ENCODE measurements around the gene DHRS1. TPM values are rescaled to one million over a fixed set of nuclear protein-coding genes. Genes with fewer than 3 reads are reported as not detected.

Gene DHRS1
- total and polyA plus RNA-seq, 2 of the 4 experiments (the other 2 are of a cell fraction), result 15.8 to 38.6 TPM

DNA sequence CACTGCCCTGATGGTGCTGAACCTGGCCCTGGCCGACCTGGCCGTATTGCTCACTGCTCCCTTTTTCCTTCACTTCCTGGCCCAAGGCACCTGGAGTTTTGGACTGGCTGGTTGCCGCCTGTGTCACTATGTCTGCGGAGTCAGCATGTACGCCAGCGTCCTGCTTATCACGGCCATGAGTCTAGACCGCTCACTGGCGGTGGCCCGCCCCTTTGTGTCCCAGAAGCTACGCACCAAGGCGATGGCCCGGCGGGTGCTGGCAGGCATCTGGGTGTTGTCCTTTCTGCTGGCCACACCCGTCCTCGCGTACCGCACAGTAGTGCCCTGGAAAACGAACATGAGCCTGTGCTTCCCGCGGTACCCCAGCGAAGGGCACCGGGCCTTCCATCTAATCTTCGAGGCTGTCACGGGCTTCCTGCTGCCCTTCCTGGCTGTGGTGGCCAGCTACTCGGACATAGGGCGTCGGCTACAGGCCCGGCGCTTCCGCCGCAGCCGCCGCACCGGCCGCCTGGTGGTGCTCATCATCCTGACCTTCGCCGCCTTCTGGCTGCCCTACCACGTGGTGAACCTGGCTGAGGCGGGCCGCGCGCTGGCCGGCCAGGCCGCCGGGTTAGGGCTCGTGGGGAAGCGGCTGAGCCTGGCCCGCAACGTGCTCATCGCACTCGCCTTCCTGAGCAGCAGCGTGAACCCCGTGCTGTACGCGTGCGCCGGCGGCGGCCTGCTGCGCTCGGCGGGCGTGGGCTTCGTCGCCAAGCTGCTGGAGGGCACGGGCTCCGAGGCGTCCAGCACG, 16.4 kb upstream of the DHRS1 start:
- no peak overlapping the region for H2BK20ac ChIP-seq (ENCODE audit: low read depth, low read length)
- no peak overlapping the region for H3K4me3 ChIP-seq (ENCODE audit: insufficient read depth, low read depth, low read length)
- ChIA-PET CTCF (interaction anchor here (0.6 kb wide), 1 partner anchor 69 kb away, joined by 4 read pairs; no protein-coding TSS in a partner anchor), POLR2A (ENCODE audit: unreplicated experiment) (no interaction called here)
- H2BK15ac ChIP-seq (ENCODE audit: low read depth, low read length), result no peak overlapping the region
- TF ChIP-seq POLR2A (IDR thresholded peaks at IDR 0.05; ENCODE audit: low read depth, low read length), result no peak
- no peak for TF ChIP-seq MAZ (IDR thresholded peaks at IDR 0.05; ENCODE audit: borderline replicate concordance, low read depth, low read length)
- TF ChIP-seq FOS (IDR thresholded peaks at IDR 0.05; ENCODE audit: low read depth, low read length), result no peak
- no peak for TF ChIP-seq NFE2L2 (IDR thresholded peaks at IDR 0.05; ENCODE audit: low read depth, low read length)
- no peak for TF ChIP-seq MXI1 (IDR thresholded peaks at IDR 0.05; ENCODE audit: borderline replicate concordance, low read depth, low read length)
- TF ChIP-seq, protein P1, sequence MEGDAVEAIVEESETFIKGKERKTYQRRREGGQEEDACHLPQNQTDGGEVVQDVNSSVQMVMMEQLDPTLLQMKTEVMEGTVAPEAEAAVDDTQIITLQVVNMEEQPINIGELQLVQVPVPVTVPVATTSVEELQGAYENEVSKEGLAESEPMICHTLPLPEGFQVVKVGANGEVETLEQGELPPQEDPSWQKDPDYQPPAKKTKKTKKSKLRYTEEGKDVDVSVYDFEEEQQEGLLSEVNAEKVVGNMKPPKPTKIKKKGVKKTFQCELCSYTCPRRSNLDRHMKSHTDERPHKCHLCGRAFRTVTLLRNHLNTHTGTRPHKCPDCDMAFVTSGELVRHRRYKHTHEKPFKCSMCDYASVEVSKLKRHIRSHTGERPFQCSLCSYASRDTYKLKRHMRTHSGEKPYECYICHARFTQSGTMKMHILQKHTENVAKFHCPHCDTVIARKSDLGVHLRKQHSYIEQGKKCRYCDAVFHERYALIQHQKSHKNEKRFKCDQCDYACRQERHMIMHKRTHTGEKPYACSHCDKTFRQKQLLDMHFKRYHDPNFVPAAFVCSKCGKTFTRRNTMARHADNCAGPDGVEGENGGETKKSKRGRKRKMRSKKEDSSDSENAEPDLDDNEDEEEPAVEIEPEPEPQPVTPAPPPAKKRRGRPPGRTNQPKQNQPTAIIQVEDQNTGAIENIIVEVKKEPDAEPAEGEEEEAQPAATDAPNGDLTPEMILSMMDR (conservative IDR thresholded peaks at IDR 0.05; ENCODE audit: low read depth, low read length), result peak; percentile 9; the same call in 1 of the 2 replicates
- dilution Hi-C loops (cut with HindIII; ENCODE audit: low sequenced_read_pairs, unreplicated experiment) (no loop called here), intact Hi-C loops (cut with micrococcal nuclease) (no loop called here), in situ Hi-C loops (cut with MboI; ENCODE audit: low sequenced_read_pairs) (no loop called here)
- H2BK120ac ChIP-seq (ENCODE audit: low read depth, low read length), result no peak overlapping the region
- no peak overlapping the region for H3K18ac ChIP-seq (ENCODE audit: low read depth, low read length)
- no peak overlapping the region for H3K14ac ChIP-seq (replicated peaks; ENCODE audit: low read depth, low read length)
- peaks cover 2% of the 10 kb centered on the region; the same call in 1 of the 2 replicates for H3K4me1 ChIP-seq (ENCODE audit: control insufficient read depth, insufficient read depth, low read length)
- no peak overlapping the region for H3K9ac ChIP-seq (ENCODE audit: low read depth, low read length)
- peaks cover 37% of the 10 kb centered on the region for H3K27me3 ChIP-seq (ENCODE audit: control insufficient read depth, insufficient read depth, low read length)
- no peak overlapping the region for H4K8ac ChIP-seq (ENCODE audit: low read depth in 2 of 2, low read length in 2 of 2)
- H3K27ac ChIP-seq (ENCODE audit: insufficient read depth, low read length), result no peak overlapping the region
- H4K5ac ChIP-seq (ENCODE audit: low read depth, low read length), result no peak overlapping the region
- H3K23ac ChIP-seq (ENCODE audit: low read depth, low read length), result no peak overlapping the region
- no peak overlapping the region for H2AK5ac ChIP-seq (ENCODE audit: low read depth, low read length)
- no peak overlapping the region for H2AK9ac ChIP-seq (replicated peaks; ENCODE audit: low read depth, low read length, poor library complexity)
- no peak overlapping the region for H3K4ac ChIP-seq (ENCODE audit: low read depth, low read length)
- no peak overlapping the region for H3K56ac ChIP-seq (ENCODE audit: extremely low read depth, insufficient read depth, low read length)
- H3K36me3 ChIP-seq (ENCODE audit: control insufficient read depth, insufficient read depth, low read length), result no peaks in the 10 kb centered on the region
- H4K91ac ChIP-seq (ENCODE audit: insufficient read depth, low read depth, low read length), result no peak overlapping the region
- H2BK5ac ChIP-seq (ENCODE audit: low read depth, low read length, poor library complexity, severe bottlenecking), result no peak overlapping the region
- H2AFZ ChIP-seq (replicated peaks; ENCODE audit: low read length, poor library complexity), result peak overlapping the region; percentile 64
- H3K4me2 ChIP-seq (ENCODE audit: low read depth, low read length), result no peak overlapping the region
- no peaks in the 10 kb centered on the region for H3K79me1 ChIP-seq (ENCODE audit: low read depth in 1 of 2, low read length in 2 of 2)
- ATAC-seq (ENCODE audit: low read depth) (peak; percentile 28), DNase-seq (no peak)
- peaks cover 6% of the 10 kb centered on the region for H3K9me1 ChIP-seq (ENCODE audit: insufficient read depth, low read length)
- no peaks in the 10 kb centered on the region for H3K9me3 ChIP-seq (ENCODE audit: control insufficient read depth, insufficient read depth, low read length)
- 35% methylated on average over 48 of the region's 70 CpGs; no CpG with 5 or more reads in 1 of the 2 experiments for WGBS, 2 experiments (ENCODE audit: extremely low coverage in 2 of 2, insufficient read length in 1 of 2)
- no TSS peak for BruUV-seq (replicated peaks)
- H4K20me1 ChIP-seq (ENCODE audit: insufficient read depth, low read length), result no peaks in the 10 kb centered on the region; the same call in 1 of the 2 replicates
